GM12892 (cell line): ENCODE measurements around the gene TMPRSS13.

ENCODE experiments used
- POLR2A ChIP-seq: IDR thresholded peaks from 2 replicates; pipeline ENCODE4 v1.6.1; 2011; ENCODE audit warnings: low read depth, low read length, control low read depth
- POLR2AphosphoS5 ChIP-seq: IDR thresholded peaks from 2 replicates; pipeline ENCODE4 v1.6.1; 2011; ENCODE audit warnings: low read depth, low read length, control low read depth
- TAF1 ChIP-seq: IDR thresholded peaks from 2 replicates; pipeline ENCODE4 v1.6.1; 2011; ENCODE audit warnings: low read depth, mild to moderate bottlenecking, control low read depth, low read length, borderline replicate concordance

DNA sequence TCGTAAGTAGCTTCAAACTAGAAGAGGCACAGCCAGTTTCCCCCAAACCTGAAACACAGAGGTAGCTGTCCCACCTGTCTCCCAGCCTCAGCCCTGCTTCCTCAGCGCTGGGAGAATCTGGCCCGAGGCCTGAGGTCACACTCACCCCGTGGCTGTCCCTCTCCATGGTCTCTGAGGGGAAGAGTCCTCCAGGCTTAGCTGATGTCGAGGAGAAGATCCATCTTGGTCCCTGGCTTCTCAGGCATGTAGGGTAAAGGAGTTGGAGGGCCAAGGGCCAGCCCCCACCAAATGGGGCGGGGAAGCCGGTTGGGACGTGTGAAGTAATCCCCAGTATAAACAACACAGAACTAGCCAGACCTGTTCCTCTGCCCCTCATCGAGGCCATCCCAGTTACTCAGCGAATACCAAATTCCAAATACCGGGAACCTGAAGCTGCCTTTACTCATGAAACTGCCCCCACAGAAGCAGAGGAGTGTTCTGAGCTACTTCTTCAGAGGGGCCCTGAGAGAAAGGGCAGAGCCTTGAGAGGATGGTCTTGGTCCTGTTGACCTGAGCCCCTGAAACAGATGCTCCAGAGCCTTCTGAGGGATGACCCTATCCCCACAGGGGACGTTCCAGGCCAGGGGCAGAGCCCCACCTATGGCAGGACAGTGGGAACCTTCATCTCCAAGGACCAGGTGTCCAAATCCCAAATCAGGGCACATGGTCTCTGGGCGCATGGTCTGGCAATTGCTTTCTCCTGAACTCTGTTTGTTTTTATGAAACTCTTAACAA is at the start of gene TMPRSS13:
- TF ChIP-seq POLR2A (no peak), POLR2AphosphoS5 (no peak), TAF1 (no peak)
